ENCODE results near the gene TGFA.

Gene TGFA

DNA sequence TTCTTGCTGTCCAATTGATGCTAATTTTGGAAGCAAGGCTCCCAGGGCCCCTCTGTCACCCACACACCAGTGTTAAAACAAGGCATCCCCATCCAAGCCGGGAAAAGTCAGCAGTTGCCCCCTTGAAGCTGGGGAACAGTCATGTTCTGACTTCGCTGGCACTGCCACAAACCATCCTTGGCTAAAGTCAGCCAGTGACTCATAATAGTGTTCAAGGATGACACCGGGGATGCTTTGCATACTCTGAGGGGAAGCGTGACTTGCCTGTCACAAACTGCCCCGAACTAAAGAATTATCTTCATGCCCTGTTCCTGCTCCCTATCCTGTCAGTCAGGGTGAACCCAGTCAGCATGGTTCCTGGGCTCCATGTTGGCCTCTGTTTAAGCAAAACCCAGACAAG, 37.0 kb downstream of the TGFA start:
- no peak overlapping the region for H3K4me3 ChIP-seq (ENCODE audit: low read depth, low read length)
- TF ChIP-seq, protein P1, sequence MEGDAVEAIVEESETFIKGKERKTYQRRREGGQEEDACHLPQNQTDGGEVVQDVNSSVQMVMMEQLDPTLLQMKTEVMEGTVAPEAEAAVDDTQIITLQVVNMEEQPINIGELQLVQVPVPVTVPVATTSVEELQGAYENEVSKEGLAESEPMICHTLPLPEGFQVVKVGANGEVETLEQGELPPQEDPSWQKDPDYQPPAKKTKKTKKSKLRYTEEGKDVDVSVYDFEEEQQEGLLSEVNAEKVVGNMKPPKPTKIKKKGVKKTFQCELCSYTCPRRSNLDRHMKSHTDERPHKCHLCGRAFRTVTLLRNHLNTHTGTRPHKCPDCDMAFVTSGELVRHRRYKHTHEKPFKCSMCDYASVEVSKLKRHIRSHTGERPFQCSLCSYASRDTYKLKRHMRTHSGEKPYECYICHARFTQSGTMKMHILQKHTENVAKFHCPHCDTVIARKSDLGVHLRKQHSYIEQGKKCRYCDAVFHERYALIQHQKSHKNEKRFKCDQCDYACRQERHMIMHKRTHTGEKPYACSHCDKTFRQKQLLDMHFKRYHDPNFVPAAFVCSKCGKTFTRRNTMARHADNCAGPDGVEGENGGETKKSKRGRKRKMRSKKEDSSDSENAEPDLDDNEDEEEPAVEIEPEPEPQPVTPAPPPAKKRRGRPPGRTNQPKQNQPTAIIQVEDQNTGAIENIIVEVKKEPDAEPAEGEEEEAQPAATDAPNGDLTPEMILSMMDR (IDR thresholded peaks at IDR 0.05; ENCODE audit: low read depth, low read length) = no peak

DNA sequence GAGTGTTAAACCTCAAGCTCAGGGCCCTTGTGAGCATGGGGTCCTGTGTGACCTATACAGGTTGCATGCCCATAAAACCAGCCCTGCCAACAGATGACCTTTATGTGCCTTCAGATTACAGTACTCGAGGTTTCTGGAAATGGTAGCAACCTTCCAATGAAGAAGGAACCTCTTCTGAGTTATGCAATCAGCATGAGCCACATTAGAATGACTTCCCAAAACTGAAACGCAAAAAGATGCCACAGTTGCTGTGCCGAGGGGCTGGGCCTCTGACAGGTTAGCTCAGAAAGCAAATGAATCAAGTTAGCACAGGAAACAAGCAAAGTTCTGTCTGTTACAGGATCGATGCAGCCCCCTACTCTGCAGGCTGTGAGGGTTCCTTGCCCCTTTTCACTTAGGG, 37.7 kb downstream of the TGFA start:
- TF ChIP-seq, protein P1 (IDR thresholded peaks at IDR 0.05; ENCODE audit: low read depth, low read length) = no peak
- H3K4me3 ChIP-seq (ENCODE audit: low read depth, low read length) = no peak overlapping the region

DNA sequence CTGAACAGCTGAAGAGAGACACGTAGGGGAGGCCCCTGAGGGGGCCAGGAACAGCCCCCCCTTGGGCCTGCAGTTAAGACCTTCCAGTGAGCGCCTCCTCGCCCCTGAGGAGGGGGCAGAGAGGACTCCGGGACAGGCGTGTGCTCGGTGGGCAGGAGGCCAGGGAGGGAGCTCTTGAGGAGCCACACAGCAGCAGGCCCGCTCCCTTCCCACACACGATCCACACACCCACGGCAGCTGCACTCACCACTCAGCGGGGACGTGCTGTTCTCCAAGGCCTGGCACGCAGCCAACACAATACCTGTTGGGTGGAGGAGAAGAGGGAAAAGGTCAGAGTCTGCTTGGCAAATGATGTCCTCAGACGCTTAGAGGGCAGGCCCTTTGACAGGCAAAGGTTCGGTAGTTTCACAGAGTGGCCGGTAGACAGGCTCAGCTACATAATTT, 39.0 kb downstream of the TGFA start:
- no peak overlapping the region for H3K4me3 ChIP-seq (ENCODE audit: low read depth, low read length)
- TF ChIP-seq, protein P1 (IDR thresholded peaks at IDR 0.05; ENCODE audit: low read depth, low read length) = no peak

DNA sequence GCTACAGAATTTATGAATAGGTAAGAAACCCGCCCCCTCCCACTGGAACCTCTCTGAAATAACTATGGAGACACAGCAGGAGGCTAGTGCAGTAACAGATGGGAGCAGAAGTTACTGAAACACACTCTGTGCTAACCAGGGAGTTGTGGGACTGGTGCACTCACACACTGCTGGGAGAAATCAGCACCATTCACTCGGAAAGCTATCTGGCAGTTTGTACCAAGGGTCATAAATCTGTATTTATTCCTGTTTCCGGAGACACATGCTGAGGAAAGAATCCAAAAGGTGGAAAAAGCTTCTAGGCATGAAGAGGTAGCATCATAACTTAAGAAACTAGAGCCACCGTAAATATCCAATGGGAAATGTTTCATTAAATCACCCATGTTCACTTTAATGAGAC, 39.9 kb downstream of the TGFA start:
- TF ChIP-seq, protein P1 (IDR thresholded peaks at IDR 0.05; ENCODE audit: low read depth, low read length) = no peak
- no peak overlapping the region for H3K4me3 ChIP-seq (ENCODE audit: low read depth, low read length)

DNA sequence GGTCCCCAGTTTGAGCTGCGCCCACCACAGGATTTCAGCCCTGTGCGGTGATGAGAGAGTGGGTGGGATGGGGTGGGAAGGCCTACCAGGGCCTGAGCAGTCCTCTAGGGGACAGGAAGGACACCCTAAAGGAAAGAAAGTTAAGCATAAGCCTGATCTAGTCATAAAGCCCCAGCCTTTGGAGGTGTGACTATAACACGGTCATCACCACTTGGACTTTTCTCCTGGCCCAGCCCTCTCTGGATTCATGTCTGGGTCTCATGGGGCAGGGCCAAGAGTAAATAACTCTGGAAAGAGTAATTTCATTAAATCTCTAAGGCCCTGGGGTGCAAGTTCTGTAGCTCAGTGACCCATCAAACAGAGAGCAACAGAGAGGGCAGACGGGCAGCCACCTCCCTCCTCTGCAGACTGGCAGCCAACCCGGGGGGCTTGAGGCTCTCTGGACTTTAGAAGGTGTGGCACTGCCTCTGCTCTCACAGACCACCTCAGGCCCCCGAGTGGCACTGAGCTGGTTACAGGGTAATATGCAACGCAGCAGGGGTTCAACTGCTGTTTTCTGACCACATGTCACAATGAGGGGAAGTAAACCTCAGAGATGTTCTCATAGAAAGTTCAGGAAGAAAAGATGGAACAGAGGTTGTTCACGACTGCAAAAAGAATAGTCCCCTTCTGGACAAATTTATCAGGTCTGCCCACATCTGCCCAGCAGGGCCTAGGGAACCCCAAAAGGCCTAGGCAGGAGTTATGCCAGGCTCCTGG, 41.5 kb downstream of the TGFA start:
- TF ChIP-seq, protein P1 (IDR thresholded peaks at IDR 0.05; ENCODE audit: low read depth, low read length) = no peak
- no peak overlapping the region for H3K4me3 ChIP-seq (ENCODE audit: low read depth, low read length)

DNA sequence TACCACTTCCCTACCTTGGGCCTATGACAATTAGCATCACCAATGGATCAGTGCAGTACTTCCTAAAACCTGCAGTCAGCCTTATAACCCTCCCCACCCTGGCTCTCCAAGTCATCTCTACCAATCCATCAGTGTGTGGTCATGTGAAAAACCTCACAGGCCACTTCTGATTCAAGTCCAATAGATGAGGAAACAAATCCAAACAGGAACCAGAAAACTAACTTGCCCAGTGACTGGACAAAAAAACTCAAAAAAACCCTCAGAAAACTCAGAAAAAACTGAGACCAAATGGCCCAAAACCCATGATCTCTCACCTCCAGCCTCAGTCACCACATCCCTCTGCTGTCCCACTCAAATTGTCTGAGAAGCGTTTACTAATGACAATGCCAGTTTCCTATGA, 43.3 kb downstream of the TGFA start:
- H3K4me3 ChIP-seq (ENCODE audit: low read depth, low read length) = no peak overlapping the region
- TF ChIP-seq, protein P1 (IDR thresholded peaks at IDR 0.05; ENCODE audit: low read depth, low read length) = no peak

DNA sequence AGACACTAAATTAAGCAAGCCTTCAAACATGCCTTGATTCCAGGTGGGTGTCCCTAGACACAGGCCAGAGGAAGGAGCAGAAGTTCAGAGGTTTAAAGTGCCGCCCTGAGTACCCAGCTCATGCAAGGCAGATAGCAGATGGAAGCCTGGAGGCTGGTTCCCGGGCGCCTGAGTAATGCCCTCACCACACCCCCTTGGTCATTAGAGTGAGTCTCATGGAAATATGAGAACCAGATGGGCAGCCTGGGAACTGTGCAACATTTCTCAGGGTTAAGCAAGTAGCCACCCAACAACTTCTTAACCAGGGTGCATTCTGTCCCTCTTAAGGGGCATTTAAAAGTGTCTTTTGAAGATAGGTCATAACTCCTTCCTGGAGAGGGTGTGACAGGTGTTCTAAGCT, 44.1 kb downstream of the TGFA start:
- H3K4me3 ChIP-seq (ENCODE audit: low read depth, low read length) = no peak overlapping the region
- TF ChIP-seq, protein P1 (IDR thresholded peaks at IDR 0.05; ENCODE audit: low read depth, low read length) = no peak
